Measurements from ENCODE around the gene PIGT.

PIGT gene

GRCh38 chr20:45415822-45416637 is at the start of gene PIGT:
Gene PIGT (plus strand): TSS chr20:45416141. CDS start chr20:45416157, 16 bp downstream.
- DNase-seq, result peak; percentile 92

- DNase-seq, result no peak
Observed at GRCh38 chr20:45366192-45366591, 49.7 kb upstream of the PIGT start.

- no peak for DNase-seq
Observed at GRCh38 chr20:45366631-45367030, 49.3 kb upstream of the PIGT start.

- DNase-seq, result no peak
Observed at GRCh38 chr20:45367126-45367525, 48.8 kb upstream of the PIGT start.

GRCh38 chr20:45368221-45368980 is 47.5 kb upstream of the PIGT start:
- peak; percentile 58 for DNase-seq

GRCh38 chr20:45370571-45371160 is 45.3 kb upstream of the PIGT start:
- DNase-seq, result no peak

GRCh38 chr20:45372241-45372640 is 43.7 kb upstream of the PIGT start:
- DNase-seq, result no peak

- no peak for DNase-seq
Observed at GRCh38 chr20:45372646-45373352, 43.1 kb upstream of the PIGT start.

GRCh38 chr20:45373353-45374100 is 42.4 kb upstream of the PIGT start:
- DNase-seq, result peak; percentile 90

GRCh38 chr20:45374101-45374467 is 41.9 kb upstream of the PIGT start:
- no peak for DNase-seq

- no peak for DNase-seq
Observed at GRCh38 chr20:45374966-45375365, 41.0 kb upstream of the PIGT start.

- no peak for DNase-seq
Observed at GRCh38 chr20:45377269-45377668, 38.7 kb upstream of the PIGT start.

- DNase-seq, result no peak
Observed at GRCh38 chr20:45378191-45378590, 37.8 kb upstream of the PIGT start, which contains the start of gene TP53TG5. Gene TP53TG5 (minus strand): TSS chr20:45378325. CDS start chr20:45378236, 89 bp downstream.

- no peak for DNase-seq
Observed at GRCh38 chr20:45387274-45387673, 28.7 kb upstream of the PIGT start.

- DNase-seq, result no peak
Observed at GRCh38 chr20:45390931-45391330, 25.0 kb upstream of the PIGT start.

GRCh38 chr20:45391559-45391958 is 24.4 kb upstream of the PIGT start:
- DNase-seq, result no peak

GRCh38 chr20:45392733-45393132 is 23.2 kb upstream of the PIGT start:
- no peak for DNase-seq

GRCh38 chr20:45394221-45395113 is 21.5 kb upstream of the PIGT start:
- no peak for DNase-seq

GRCh38 chr20:45395114-45395415 is 20.9 kb upstream of the PIGT start:
- DNase-seq, result no peak

GRCh38 chr20:45399018-45399417 is 16.9 kb upstream of the PIGT start:
- no peak for DNase-seq

- DNase-seq, result no peak
Observed at GRCh38 chr20:45400346-45401031, 15.5 kb upstream of the PIGT start.
